Esophagus muscularis mucosa (tissue), 3 donors: ENCODE measurements around the gene RNASE7.

Source experiments
- POLR2A ChIP-seq: fragments of 450-650 bp; IDR thresholded peaks from one replicate; pipeline ENCODE4 v1.6.1; 2017; ENCODE audit warnings: antibody characterized with exemption, moderate library complexity, mild to moderate bottlenecking, low read depth
- TF ChIP-seq, protein P1 (sequence below), 3 experiments: fragments of 200-600 bp in 2 of 3; fragments of 450-650 bp in 1 of 3; sonication (generic) in 2 of 3; IDR thresholded peaks; one replicate each; pipeline ENCODE4 v1.5.1; 2017 to 2019; ENCODE audit warnings: antibody characterized with exemption in 3 of 3, mild to moderate bottlenecking in 2 of 3, moderate library complexity in 1 of 3

GRCh38 chr14:21003788-21004346, 38.3 kb upstream of the RNASE7 start:
- TF ChIP-seq, protein P1, sequence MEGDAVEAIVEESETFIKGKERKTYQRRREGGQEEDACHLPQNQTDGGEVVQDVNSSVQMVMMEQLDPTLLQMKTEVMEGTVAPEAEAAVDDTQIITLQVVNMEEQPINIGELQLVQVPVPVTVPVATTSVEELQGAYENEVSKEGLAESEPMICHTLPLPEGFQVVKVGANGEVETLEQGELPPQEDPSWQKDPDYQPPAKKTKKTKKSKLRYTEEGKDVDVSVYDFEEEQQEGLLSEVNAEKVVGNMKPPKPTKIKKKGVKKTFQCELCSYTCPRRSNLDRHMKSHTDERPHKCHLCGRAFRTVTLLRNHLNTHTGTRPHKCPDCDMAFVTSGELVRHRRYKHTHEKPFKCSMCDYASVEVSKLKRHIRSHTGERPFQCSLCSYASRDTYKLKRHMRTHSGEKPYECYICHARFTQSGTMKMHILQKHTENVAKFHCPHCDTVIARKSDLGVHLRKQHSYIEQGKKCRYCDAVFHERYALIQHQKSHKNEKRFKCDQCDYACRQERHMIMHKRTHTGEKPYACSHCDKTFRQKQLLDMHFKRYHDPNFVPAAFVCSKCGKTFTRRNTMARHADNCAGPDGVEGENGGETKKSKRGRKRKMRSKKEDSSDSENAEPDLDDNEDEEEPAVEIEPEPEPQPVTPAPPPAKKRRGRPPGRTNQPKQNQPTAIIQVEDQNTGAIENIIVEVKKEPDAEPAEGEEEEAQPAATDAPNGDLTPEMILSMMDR (IDR thresholded peaks at IDR 0.05) = no peak
- TF ChIP-seq POLR2A = no peak
